ENCODE measurements around the gene NPPB. TPM values are rescaled to one million over a fixed set of nuclear protein-coding genes. Genes with fewer than 3 reads are reported as not detected.
A peak's percentile ranks its signal among the peaks of the same experiment; 100 is the strongest.

Gene NPPB
- total and polyA plus RNA-seq, 9 of the 15 experiments (the other 6 are each of a cell fraction or from before 2014, with no cell fraction given) = not detected

DNA sequence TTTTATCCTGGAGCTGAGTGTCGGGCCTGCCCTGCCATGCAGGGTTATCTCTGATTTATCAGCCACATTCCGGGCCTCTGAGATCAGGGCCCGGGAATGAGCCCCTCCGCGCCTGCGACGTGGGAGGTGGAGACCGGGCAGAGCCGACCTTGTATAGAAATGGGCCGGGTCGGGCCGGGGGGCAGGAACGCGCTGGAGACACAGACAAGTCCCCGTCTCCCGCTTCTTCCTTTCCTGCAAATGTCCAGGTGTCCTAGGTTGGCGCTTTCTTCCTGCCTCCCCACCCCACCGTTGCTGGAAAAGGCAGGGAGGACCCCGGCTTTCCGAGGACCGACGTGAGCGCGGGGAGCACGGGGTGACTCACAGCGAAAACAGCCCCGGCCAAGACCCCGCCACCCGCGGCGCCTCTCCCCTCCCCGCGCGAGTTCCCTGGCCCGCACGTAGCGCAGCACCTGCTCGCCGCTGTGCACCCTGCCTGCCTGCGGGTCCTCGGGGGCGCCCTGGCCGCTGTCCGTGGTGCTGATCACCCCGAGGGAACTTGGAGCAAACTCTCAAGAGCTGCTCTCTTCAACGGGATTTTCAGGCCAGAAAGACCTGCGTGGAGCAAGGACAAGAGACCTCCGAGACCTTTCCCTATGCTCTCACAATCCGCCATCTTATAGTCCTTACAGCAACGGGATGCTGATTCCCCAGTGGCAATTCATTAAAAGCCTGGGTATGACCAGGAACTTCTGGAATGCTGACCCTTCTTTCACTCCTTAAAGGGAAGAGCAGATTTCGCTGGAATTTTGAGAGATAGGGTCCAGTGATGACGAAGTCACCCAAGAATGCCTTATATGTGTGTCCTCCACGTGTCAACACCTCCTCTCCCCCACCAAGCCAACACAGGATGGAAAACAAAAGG, 475 bp upstream of the NPPB start (continued):
- TF ChIP-seq, protein P1, sequence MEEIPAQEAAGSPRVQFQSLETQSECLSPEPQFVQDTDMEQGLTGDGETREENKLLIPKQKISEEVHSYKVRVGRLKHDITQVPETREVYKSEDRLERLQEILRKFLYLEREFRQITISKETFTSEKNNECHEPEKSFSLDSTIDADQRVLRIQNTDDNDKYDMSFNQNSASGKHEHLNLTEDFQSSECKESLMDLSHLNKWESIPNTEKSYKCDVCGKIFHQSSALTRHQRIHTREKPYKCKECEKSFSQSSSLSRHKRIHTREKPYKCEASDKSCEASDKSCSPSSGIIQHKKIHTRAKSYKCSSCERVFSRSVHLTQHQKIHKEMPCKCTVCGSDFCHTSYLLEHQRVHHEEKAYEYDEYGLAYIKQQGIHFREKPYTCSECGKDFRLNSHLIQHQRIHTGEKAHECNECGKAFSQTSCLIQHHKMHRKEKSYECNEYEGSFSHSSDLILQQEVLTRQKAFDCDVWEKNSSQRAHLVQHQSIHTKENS (CRISPR knock-in tag; IDR thresholded peaks at IDR 0.05) = no peak
- TF ChIP-seq SMAD2 (IDR thresholded peaks at IDR 0.05; ENCODE audit: low read depth, low read length) = no peak
- no peak for TF ChIP-seq GTF3C2 (IDR thresholded peaks at IDR 0.05; ENCODE audit: borderline replicate concordance, extremely low read depth, insufficient read length)
- TF ChIP-seq ZNF785 (CRISPR knock-in tag; IDR thresholded peaks at IDR 0.05) = no peak
- no peak for TF ChIP-seq TCF7 (IDR thresholded peaks at IDR 0.05; ENCODE audit: borderline replicate concordance)
- 0 out of 2 replicates have a peak, but pooled peaks have one; percentile 39 for TF ChIP-seq SMAD3 (CRISPR knock-in tag; conservative IDR thresholded peaks at IDR 0.05)
- TF ChIP-seq MEIS2 (IDR thresholded peaks at IDR 0.05; ENCODE audit: partially characterized antibody) = no peak
- TF ChIP-seq, protein P2, sequence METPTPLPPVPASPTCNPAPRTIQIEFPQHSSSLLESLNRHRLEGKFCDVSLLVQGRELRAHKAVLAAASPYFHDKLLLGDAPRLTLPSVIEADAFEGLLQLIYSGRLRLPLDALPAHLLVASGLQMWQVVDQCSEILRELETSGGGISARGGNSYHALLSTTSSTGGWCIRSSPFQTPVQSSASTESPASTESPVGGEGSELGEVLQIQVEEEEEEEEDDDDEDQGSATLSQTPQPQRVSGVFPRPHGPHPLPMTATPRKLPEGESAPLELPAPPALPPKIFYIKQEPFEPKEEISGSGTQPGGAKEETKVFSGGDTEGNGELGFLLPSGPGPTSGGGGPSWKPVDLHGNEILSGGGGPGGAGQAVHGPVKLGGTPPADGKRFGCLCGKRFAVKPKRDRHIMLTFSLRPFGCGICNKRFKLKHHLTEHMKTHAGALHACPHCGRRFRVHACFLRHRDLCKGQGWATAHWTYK (CRISPR knock-in tag; IDR thresholded peaks at IDR 0.05) = 0 out of 2 replicates have a peak, but pooled peaks have one; percentile 60
- TF ChIP-seq HOMEZ (CRISPR knock-in tag; IDR thresholded peaks at IDR 0.05) = no peak
- TF ChIP-seq ZNF586 (CRISPR knock-in tag; conservative IDR thresholded peaks at IDR 0.05) = no peak
- TF ChIP-seq JUN (IDR thresholded peaks at IDR 0.05; ENCODE audit: borderline replicate concordance, low read depth, low read length) = 0 out of 2 replicates have a peak, but pooled peaks have one; percentile 17
- peak; percentile 86 for TF ChIP-seq JUN (CRISPR knock-in tag; IDR thresholded peaks at IDR 0.05; ENCODE audit: borderline replicate concordance)
- peak; percentile 73; the same call in 1 of the 2 replicates for TF ChIP-seq ATF2 (CRISPR knock-in tag; IDR thresholded peaks at IDR 0.05)
- TF ChIP-seq RCOR1 (IDR thresholded peaks at IDR 0.05; ENCODE audit: borderline replicate concordance in 1 of 2, low read depth in 2 of 2, low read length in 2 of 2) = peak in 1 of 2 experiments; percentile 95; a peak in 2 of 4 replicates
- 0 out of 4 replicates have a peak, but pooled peaks of 1 of the 2 experiments have one; percentile 20 for TF ChIP-seq NRF1 (conservative IDR thresholded peaks at IDR 0.05 in 1 of 2, IDR thresholded peaks at IDR 0.05 in 1 of 2)
- no peak for TF ChIP-seq LARP7 (IDR thresholded peaks at IDR 0.05)

All from K562 (cell line).